ENCODE measurements around the gene PPP6R2. TPM values are rescaled to one million over a fixed set of nuclear protein-coding genes. Genes with fewer than 3 reads are reported as not detected.

PPP6R2 gene
- total RNA-seq, 4 donors from 2014 or later = 65.7 to 103 (median 74.0) TPM

- H3K4me1 ChIP-seq = peaks cover 18 to 22% of the 10 kb centered on the region in 2 donors
- intact Hi-C loops (cut with DNase I) = no loop called here
- H3K36me3 ChIP-seq = peaks cover 46 to 58% of the 10 kb centered on the region in 2 donors
- H3K27ac ChIP-seq = no peak overlapping the region
- TF ChIP-seq CTCF (IDR thresholded peaks at IDR 0.05) (no peak), POLR2A (IDR thresholded peaks at IDR 0.05) (no peak)
- no peaks in the 10 kb centered on the region for H3K9me3 ChIP-seq
- H3K27me3 ChIP-seq = no peaks in the 10 kb centered on the region
- DNase-seq = no peak
- WGBS, 2 donors = 88 to 90% methylated on average over 5 of the region's 5 CpGs
- H3K4me3 ChIP-seq (replicated peaks in 1 of 3) = no peak overlapping the region
These were observed 109.5 kb downstream of the PPP6R2 start for GRCh38 chr22:50452649-50453048.

- no peak for DNase-seq
- Histone ChIP-seq H3K4me1 (peaks cover 18 to 24% of the 10 kb centered on the region in 2 donors), H3K9me3 (no peaks in the 10 kb centered on the region), H3K27ac (no peak overlapping the region), H3K4me3 (replicated peaks in 1 of 3) (no peak overlapping the region), H3K36me3 (peaks cover 47 to 64% of the 10 kb centered on the region in 2 donors), H3K27me3 (no peaks in the 10 kb centered on the region)
- intact Hi-C loops (cut with DNase I) = no loop called here
- 95 to 97% methylated on average over 23 to 24 of the region's 27 CpGs for WGBS, 2 donors
- TF ChIP-seq CTCF (IDR thresholded peaks at IDR 0.05) (no peak), POLR2A (IDR thresholded peaks at IDR 0.05) (no peak)
These were observed 111.5 kb downstream of the PPP6R2 start for GRCh38 chr22:50454556-50455075.

- DNase-seq = no peak
- Histone ChIP-seq H3K27me3 (no peaks in the 10 kb centered on the region), H3K27ac (peak overlapping the region; percentile 58 to 74 (median 69)), H3K36me3 (peaks cover 53 to 64% of the 10 kb centered on the region in 2 donors), H3K4me1 (peaks cover 18 to 24% of the 10 kb centered on the region in 2 donors), H3K9me3 (no peaks in the 10 kb centered on the region), H3K4me3 (replicated peaks in 1 of 3) (no peak overlapping the region)
- WGBS, 2 donors = 86 to 100% methylated on average over 2 to 11 of the region's 18 CpGs
- intact Hi-C loops (cut with DNase I) = no loop called here
- no peak for TF ChIP-seq CTCF (IDR thresholded peaks at IDR 0.05)
- no peak for TF ChIP-seq POLR2A (IDR thresholded peaks at IDR 0.05)
These were observed 112.1 kb downstream of the PPP6R2 start for GRCh38 chr22:50455201-50455600.

- peaks cover 18 to 24% of the 10 kb centered on the region in 2 donors for H3K4me1 ChIP-seq
- no peak overlapping the region for H3K4me3 ChIP-seq (replicated peaks in 1 of 3)
- peaks cover 62 to 68% of the 10 kb centered on the region in 2 donors for H3K36me3 ChIP-seq
- H3K27me3 ChIP-seq = no peaks in the 10 kb centered on the region
- DNase-seq = peak; percentile 88 to 90
- intact Hi-C loops (cut with DNase I) = no loop called here
- no peaks in the 10 kb centered on the region for H3K9me3 ChIP-seq
- TF ChIP-seq POLR2A (IDR thresholded peaks at IDR 0.05) (peak in 1 of 2 donors; percentile 16), CTCF (IDR thresholded peaks at IDR 0.05) (no peak)
- 40 to 58% methylated on average over 1 to 7 of the region's 11 CpGs for WGBS, 2 donors
- H3K27ac ChIP-seq = peak overlapping the region; percentile 58 to 74 (median 69)
These were observed 112.9 kb downstream of the PPP6R2 start for GRCh38 chr22:50456026-50456425.

- DNase-seq = peak; percentile 98
- Histone ChIP-seq H3K4me1 (peaks cover 18 to 24% of the 10 kb centered on the region in 2 donors), H3K36me3 (peaks cover 68 to 75% of the 10 kb centered on the region in 2 donors), H3K27me3 (no peaks in the 10 kb centered on the region), H3K9me3 (no peaks in the 10 kb centered on the region), H3K4me3 (replicated peaks in 1 of 3) (no peak overlapping the region), H3K27ac (peak overlapping the region; percentile 63 to 74 (median 69))
- 70 to 77% methylated on average over 14 to 19 of the region's 34 CpGs for WGBS, 2 donors
- intact Hi-C loops (cut with DNase I) = no loop called here
- TF ChIP-seq POLR2A (IDR thresholded peaks at IDR 0.05) (peak in 1 of 2 donors; percentile 19), CTCF (IDR thresholded peaks at IDR 0.05) (peak in 2 of 6 experiments; percentile 9 to 10)
These were observed 113.5 kb downstream of the PPP6R2 start for GRCh38 chr22:50456466-50457234.

Data from thyroid gland (tissue), 4 donors.